Activated T-cell treated with anti-CD3 and anti-CD28 coated beads for 1 hour (primary cell): ENCODE data around the gene PLCL1.

ENCODE experiments used
- DNase-seq: peaks from one replicate; pipeline ENCODE4 v3.0.0-alpha.2; 2020; ENCODE audit warnings: low read depth

Gene PLCL1

GRCh38 chr2:198060277-198060676 lies 255.9 kb downstream of the PLCL1 start:
- DNase-seq: no peak

GRCh38 chr2:198062826-198063225 lies 258.4 kb downstream of the PLCL1 start:
- DNase-seq: no peak

GRCh38 chr2:198063242-198063641 lies 258.8 kb downstream of the PLCL1 start:
- DNase-seq: no peak

- no peak for DNase-seq
Measured at GRCh38 chr2:198065322-198065721, 260.9 kb downstream of the PLCL1 start.

- DNase-seq: no peak
Measured at GRCh38 chr2:198066597-198066996, 262.2 kb downstream of the PLCL1 start.

GRCh38 chr2:198072655-198073054 lies 268.3 kb downstream of the PLCL1 start:
- DNase-seq: no peak

GRCh38 chr2:198073253-198073652 lies 268.9 kb downstream of the PLCL1 start:
- DNase-seq: no peak

- no peak for DNase-seq
Measured at GRCh38 chr2:198077477-198077876, 273.1 kb downstream of the PLCL1 start.

GRCh38 chr2:198080879-198081765 lies 276.7 kb downstream of the PLCL1 start:
- DNase-seq: no peak

GRCh38 chr2:198084156-198084555 lies 279.8 kb downstream of the PLCL1 start:
- DNase-seq: no peak

- no peak for DNase-seq
Measured at GRCh38 chr2:198096002-198096401, 291.6 kb downstream of the PLCL1 start.

- DNase-seq: no peak
Measured at GRCh38 chr2:198096965-198097364, 292.6 kb downstream of the PLCL1 start.

GRCh38 chr2:198097630-198098029 lies 293.2 kb downstream of the PLCL1 start:
- no peak for DNase-seq

GRCh38 chr2:198098386-198098785 lies 294.0 kb downstream of the PLCL1 start:
- no peak for DNase-seq

GRCh38 chr2:198098918-198099317 lies 294.5 kb downstream of the PLCL1 start:
- DNase-seq: no peak

GRCh38 chr2:198100346-198100745 lies 296.0 kb downstream of the PLCL1 start:
- no peak for DNase-seq

GRCh38 chr2:198101688-198102087 lies 297.3 kb downstream of the PLCL1 start:
- no peak for DNase-seq

GRCh38 chr2:198102120-198102519 lies 297.7 kb downstream of the PLCL1 start:
- DNase-seq: no peak

GRCh38 chr2:198102856-198103255 lies 298.5 kb downstream of the PLCL1 start:
- DNase-seq: no peak

GRCh38 chr2:198106621-198107385 lies 302.4 kb downstream of the PLCL1 start:
- DNase-seq: no peak

- DNase-seq: no peak
Measured at GRCh38 chr2:198113316-198113715, 308.9 kb downstream of the PLCL1 start.

- DNase-seq: no peak
Measured at GRCh38 chr2:198114064-198114463, 309.7 kb downstream of the PLCL1 start.

- DNase-seq: no peak
Measured at GRCh38 chr2:198115201-198115600, 310.8 kb downstream of the PLCL1 start.
